ENCODE data around the gene C1orf115. TPM values are rescaled to one million over a fixed set of nuclear protein-coding genes. Genes with fewer than 3 reads are reported as not detected.

Gene C1orf115
- total RNA-seq, 1 donor from 2014 or later: 7.5 TPM

DNA sequence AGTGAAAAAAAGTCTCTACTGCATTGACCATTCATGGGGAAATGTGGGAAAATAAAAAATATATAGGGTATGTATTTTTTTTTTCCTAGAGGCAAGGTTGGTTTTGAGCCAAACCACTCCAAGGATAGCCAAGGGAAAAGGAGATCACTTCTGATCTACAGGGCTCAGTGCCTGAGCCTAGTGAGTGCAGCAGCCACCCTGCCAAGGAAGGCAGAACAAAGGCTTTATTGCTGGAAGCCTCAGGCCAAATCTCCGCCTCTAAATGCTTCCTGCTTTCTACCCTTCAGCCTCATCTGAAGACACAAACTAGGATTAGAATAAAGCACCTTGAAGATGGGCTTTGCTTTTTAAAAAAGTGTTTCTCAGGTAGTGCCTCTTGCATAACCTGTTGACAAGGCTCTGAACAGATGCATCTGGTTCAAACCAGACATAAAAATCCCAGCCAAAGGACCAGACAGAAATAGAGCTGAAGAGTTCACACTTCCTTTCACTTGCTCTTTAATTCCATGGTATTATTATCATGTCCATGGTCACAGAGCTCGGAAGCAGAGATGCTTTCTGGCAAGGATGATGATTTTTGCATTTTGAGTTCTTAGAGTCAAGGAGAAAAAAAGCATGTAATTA is 10.5 kb downstream of the C1orf115 start:
- peaks cover 4% of the 10 kb centered on the region for H3K27me3 Mint-ChIP-seq
- H3K27ac Mint-ChIP-seq: no peak overlapping the region
- no peaks in the 10 kb centered on the region for H3K36me3 Mint-ChIP-seq
- DNase-seq (ENCODE audit: extremely low spot score, unreplicated experiment): no peak
- TF ChIP-seq, protein P1, sequence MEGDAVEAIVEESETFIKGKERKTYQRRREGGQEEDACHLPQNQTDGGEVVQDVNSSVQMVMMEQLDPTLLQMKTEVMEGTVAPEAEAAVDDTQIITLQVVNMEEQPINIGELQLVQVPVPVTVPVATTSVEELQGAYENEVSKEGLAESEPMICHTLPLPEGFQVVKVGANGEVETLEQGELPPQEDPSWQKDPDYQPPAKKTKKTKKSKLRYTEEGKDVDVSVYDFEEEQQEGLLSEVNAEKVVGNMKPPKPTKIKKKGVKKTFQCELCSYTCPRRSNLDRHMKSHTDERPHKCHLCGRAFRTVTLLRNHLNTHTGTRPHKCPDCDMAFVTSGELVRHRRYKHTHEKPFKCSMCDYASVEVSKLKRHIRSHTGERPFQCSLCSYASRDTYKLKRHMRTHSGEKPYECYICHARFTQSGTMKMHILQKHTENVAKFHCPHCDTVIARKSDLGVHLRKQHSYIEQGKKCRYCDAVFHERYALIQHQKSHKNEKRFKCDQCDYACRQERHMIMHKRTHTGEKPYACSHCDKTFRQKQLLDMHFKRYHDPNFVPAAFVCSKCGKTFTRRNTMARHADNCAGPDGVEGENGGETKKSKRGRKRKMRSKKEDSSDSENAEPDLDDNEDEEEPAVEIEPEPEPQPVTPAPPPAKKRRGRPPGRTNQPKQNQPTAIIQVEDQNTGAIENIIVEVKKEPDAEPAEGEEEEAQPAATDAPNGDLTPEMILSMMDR (conservative IDR thresholded peaks at IDR 0.05): no peak
- H3K4me1 Mint-ChIP-seq (ENCODE audit: unreplicated experiment): peaks cover 6% of the 10 kb centered on the region
- peaks cover 3% of the 10 kb centered on the region for H3K9me3 Mint-ChIP-seq
- no peak overlapping the region for H3K4me3 Mint-ChIP-seq

DNA sequence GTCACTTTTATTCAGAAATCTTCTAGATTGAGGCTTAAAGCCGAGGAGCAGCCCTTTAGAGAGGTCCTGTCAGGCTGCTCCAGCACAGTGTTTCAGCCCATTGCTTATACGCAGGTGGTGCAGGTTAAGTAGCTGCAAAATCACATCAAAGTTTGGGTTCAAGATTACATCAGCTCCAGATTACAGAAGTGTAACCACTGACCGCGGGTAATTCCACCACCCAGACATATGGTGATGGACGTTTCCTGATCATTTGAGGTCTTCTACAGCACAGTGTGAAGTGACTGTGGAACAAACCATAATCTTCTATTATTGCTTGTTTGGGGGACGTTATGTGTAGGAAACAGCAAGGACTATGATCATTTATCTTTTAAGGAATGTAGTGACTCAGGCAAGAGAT is 11.8 kb downstream of the C1orf115 start:
- Mint-ChIP-seq H3K9me3 (peaks cover 3% of the 10 kb centered on the region), H3K36me3 (no peaks in the 10 kb centered on the region), H3K4me1 (ENCODE audit: unreplicated experiment) (peaks cover 13% of the 10 kb centered on the region), H3K4me3 (no peak overlapping the region), H3K27me3 (peaks cover 4% of the 10 kb centered on the region), H3K27ac (no peak overlapping the region)
- no peak for DNase-seq (ENCODE audit: extremely low spot score, unreplicated experiment)
- TF ChIP-seq, protein P1 (conservative IDR thresholded peaks at IDR 0.05): no peak

DNA sequence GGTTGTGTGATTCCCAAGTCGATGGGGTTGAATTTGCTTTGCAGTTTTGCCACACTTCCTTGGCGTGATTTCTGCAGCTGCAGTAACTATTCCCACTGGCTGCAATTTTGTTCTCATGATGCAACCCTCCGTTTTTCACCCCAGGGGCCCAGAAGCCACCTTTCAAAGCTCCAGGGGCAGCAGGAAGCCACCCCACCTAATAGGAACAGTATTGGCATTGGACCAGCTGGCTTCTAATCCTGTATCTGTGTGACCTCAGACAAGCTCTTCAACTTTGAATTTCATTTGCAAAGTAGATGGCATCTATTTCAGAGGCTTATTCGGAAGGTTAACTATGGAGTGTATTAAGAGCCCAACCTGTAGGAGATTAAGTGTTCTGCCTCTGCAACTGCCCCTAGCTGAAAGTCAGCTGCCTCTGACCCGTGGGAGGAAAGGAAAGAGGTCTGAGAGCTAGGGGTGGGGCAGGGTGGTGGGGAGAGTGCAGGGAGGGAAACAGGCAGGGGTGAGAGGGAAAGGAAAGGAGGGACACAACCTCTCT is 12.6 kb downstream of the C1orf115 start:
- no peak overlapping the region for H3K27ac Mint-ChIP-seq

DNA sequence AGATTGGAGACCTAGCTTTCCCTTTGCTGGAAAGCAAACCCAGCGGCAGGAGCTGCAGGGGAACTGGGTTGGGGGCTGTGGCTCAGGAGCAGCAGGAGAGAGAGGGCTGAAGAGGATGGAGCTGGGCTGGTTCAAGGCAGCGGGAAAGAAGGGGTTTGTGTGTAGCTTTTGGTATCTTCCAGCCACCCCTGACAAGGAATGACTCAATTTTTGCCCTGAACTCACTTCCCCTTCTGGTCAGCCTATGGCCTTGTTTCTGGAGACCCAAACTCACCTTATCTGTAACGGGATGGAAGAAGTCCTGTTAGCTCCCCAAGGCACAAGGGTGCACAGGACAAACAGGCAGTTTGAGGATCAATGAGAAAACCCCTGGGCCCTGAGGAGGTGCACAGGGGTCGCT is 13.1 kb downstream of the C1orf115 start:
- Mint-ChIP-seq H3K36me3 (no peaks in the 10 kb centered on the region), H3K9me3 (peaks cover 3% of the 10 kb centered on the region)

More for the DNA sequence above, 12.6 kb downstream of the C1orf115 start:
- DNase-seq (ENCODE audit: extremely low spot score, unreplicated experiment): no peak
- TF ChIP-seq, protein P1 (conservative IDR thresholded peaks at IDR 0.05): no peak
- Mint-ChIP-seq H3K9me3 (peaks cover 3% of the 10 kb centered on the region), H3K4me3 (no peak overlapping the region), H3K27me3 (peaks cover 4% of the 10 kb centered on the region), H3K4me1 (ENCODE audit: unreplicated experiment) (peaks cover 13% of the 10 kb centered on the region), H3K36me3 (no peaks in the 10 kb centered on the region)

DNA sequence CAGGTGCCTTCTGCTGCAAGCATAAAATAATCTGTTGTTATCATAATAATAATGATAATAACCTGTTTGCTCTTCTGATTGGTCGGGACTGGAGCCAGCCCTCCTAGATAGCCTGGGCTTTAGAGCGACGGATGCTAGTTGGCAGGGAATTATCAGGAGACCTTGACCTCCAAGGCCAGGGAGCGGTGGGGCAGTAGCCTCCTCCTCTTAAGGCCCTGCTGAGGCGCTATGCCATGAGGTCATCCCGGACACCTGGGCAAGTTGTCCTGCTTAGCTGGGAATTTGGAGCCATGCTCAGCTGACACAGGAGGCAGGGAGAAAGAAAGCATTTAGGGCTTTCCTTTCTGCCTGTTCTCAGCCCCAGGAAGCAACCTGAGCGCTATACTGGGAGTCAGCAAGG is 15.6 kb downstream of the C1orf115 start:
- no peak overlapping the region for H3K4me3 Mint-ChIP-seq
- H3K9me3 Mint-ChIP-seq: peaks cover 3% of the 10 kb centered on the region
- H3K4me1 Mint-ChIP-seq (ENCODE audit: unreplicated experiment): peaks cover 11% of the 10 kb centered on the region
- H3K36me3 Mint-ChIP-seq: no peaks in the 10 kb centered on the region
- DNase-seq (ENCODE audit: extremely low spot score, unreplicated experiment): no peak
- peaks cover 4% of the 10 kb centered on the region for H3K27me3 Mint-ChIP-seq
- no peak overlapping the region for H3K27ac Mint-ChIP-seq
- TF ChIP-seq, protein P1 (conservative IDR thresholded peaks at IDR 0.05): no peak

More for the DNA sequence above, 13.1 kb downstream of the C1orf115 start:
- peaks cover 4% of the 10 kb centered on the region for H3K27me3 Mint-ChIP-seq
- TF ChIP-seq, protein P1 (conservative IDR thresholded peaks at IDR 0.05): no peak
- DNase-seq (ENCODE audit: extremely low spot score, unreplicated experiment): no peak
- H3K27ac Mint-ChIP-seq: no peak overlapping the region
- H3K4me3 Mint-ChIP-seq: no peak overlapping the region
- H3K4me1 Mint-ChIP-seq (ENCODE audit: unreplicated experiment): peaks cover 13% of the 10 kb centered on the region

Measured in type B pancreatic cell (in vitro differentiated cells).